ENCODE data around the gene LRRC4C.

DNA sequence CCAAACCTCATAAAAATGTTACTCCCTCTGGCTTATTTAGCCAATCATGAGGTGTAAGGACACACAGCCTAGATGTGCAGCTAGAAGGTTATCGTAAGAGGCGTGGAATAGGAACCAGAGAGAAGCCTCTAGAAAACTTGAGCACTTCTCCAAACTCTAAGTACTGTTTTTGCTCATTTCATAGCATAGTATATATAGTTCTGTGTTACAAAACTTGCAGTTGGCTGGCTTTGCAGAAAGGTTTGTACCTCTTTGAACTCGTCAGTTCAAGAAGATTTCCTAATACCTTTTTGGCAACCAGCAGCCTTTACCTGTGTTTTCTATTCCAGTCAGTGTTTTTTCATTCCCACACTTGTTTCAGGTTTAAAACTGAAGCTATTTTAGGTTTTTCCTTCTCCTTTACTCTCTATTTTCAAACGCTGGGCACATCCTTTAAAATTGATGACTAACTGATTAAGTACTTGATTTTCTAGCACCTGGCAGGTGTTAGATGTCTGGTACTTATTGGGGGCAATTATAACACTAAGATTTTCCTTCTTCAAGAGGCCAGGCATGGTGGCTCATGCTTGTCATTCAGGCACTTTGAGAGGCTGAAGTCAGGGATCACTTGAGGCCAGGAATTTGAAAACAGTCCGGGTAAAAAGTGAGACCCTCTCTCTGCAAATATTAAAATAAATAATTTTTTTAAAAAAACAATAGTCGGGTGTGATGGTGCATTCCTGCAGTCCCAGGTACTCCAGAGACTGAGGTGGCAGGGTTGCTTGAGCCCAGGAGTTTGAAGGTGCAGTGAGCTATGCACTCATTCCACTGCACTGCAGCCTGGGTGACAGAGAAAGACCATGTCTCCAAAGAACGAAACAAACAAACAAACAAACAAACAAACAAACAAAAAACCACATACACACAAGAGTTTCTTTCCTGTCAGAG, 125.2 kb downstream of the LRRC4C start:
- TF ChIP-seq, protein P1, sequence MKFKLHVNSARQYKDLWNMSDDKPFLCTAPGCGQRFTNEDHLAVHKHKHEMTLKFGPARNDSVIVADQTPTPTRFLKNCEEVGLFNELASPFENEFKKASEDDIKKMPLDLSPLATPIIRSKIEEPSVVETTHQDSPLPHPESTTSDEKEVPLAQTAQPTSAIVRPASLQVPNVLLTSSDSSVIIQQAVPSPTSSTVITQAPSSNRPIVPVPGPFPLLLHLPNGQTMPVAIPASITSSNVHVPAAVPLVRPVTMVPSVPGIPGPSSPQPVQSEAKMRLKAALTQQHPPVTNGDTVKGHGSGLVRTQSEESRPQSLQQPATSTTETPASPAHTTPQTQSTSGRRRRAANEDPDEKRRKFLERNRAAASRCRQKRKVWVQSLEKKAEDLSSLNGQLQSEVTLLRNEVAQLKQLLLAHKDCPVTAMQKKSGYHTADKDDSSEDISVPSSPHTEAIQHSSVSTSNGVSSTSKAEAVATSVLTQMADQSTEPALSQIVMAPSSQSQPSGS (IDR thresholded peaks at IDR 0.05; ENCODE audit: low read length), result no peak
- TF ChIP-seq HCFC1 (IDR thresholded peaks at IDR 0.05; ENCODE audit: low read length), result no peak
- TF ChIP-seq, protein P2, sequence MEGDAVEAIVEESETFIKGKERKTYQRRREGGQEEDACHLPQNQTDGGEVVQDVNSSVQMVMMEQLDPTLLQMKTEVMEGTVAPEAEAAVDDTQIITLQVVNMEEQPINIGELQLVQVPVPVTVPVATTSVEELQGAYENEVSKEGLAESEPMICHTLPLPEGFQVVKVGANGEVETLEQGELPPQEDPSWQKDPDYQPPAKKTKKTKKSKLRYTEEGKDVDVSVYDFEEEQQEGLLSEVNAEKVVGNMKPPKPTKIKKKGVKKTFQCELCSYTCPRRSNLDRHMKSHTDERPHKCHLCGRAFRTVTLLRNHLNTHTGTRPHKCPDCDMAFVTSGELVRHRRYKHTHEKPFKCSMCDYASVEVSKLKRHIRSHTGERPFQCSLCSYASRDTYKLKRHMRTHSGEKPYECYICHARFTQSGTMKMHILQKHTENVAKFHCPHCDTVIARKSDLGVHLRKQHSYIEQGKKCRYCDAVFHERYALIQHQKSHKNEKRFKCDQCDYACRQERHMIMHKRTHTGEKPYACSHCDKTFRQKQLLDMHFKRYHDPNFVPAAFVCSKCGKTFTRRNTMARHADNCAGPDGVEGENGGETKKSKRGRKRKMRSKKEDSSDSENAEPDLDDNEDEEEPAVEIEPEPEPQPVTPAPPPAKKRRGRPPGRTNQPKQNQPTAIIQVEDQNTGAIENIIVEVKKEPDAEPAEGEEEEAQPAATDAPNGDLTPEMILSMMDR (IDR thresholded peaks at IDR 0.05 in 2 of 3, conservative IDR thresholded peaks at IDR 0.05 in 1 of 3; ENCODE audit: control insufficient read depth in 2 of 3, extremely low read depth in 1 of 3, insufficient read depth in 1 of 3, low read depth in 3 of 3, low read length in 3 of 3), result no peak
- TF ChIP-seq RCOR1 (conservative IDR thresholded peaks at IDR 0.05; ENCODE audit: low read depth, low read length), result no peak
- TF ChIP-seq, protein P3, sequence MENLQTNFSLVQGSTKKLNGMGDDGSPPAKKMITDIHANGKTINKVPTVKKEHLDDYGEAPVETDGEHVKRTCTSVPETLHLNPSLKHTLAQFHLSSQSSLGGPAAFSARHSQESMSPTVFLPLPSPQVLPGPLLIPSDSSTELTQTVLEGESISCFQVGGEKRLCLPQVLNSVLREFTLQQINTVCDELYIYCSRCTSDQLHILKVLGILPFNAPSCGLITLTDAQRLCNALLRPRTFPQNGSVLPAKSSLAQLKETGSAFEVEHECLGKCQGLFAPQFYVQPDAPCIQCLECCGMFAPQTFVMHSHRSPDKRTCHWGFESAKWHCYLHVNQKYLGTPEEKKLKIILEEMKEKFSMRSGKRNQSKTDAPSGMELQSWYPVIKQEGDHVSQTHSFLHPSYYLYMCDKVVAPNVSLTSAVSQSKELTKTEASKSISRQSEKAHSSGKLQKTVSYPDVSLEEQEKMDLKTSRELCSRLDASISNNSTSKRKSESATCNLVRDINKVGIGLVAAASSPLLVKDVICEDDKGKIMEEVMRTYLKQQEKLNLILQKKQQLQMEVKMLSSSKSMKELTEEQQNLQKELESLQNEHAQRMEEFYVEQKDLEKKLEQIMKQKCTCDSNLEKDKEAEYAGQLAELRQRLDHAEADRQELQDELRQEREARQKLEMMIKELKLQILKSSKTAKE (IDR thresholded peaks at IDR 0.05; ENCODE audit: low read depth, poor library complexity, severe bottlenecking), result no peak
- TF ChIP-seq POLR2A (IDR thresholded peaks at IDR 0.05; ENCODE audit: low read depth, low read length), result no peak
- TF ChIP-seq HDAC2 (IDR thresholded peaks at IDR 0.05), result no peak
- TF ChIP-seq, protein P4, sequence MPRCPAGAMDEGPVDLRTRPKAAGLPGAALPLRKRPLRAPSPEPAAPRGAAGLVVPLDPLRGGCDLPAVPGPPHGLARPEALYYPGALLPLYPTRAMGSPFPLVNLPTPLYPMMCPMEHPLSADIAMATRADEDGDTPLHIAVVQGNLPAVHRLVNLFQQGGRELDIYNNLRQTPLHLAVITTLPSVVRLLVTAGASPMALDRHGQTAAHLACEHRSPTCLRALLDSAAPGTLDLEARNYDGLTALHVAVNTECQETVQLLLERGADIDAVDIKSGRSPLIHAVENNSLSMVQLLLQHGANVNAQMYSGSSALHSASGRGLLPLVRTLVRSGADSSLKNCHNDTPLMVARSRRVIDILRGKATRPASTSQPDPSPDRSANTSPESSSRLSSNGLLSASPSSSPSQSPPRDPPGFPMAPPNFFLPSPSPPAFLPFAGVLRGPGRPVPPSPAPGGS (IDR thresholded peaks at IDR 0.05; ENCODE audit: borderline replicate concordance, insufficient read depth, low read depth, low read length, poor library complexity, severe bottlenecking), result no peak
- no peak for TF ChIP-seq TAF1 (IDR thresholded peaks at IDR 0.05; ENCODE audit: borderline replicate concordance, low read depth, low read length)
- TF ChIP-seq CREB1 (IDR thresholded peaks at IDR 0.05; ENCODE audit: low read depth), result no peak
- TF ChIP-seq ZNF24 (IDR thresholded peaks at IDR 0.05), result no peak
- TF ChIP-seq ZSCAN29 (IDR thresholded peaks at IDR 0.05), result no peak
- TF ChIP-seq, protein P5, sequence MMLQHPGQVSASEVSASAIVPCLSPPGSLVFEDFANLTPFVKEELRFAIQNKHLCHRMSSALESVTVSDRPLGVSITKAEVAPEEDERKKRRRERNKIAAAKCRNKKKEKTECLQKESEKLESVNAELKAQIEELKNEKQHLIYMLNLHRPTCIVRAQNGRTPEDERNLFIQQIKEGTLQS (IDR thresholded peaks at IDR 0.05; ENCODE audit: borderline replicate concordance, extremely low read depth, low read depth, low read length), result no peak
- no peak for TF ChIP-seq DPF2 (IDR thresholded peaks at IDR 0.05)
